ENCODE measurements around the gene LAMA5. TPM values are rescaled to one million over a fixed set of nuclear protein-coding genes. Genes with fewer than 3 reads are reported as not detected.
A peak's percentile ranks its signal among the peaks of the same experiment; 100 is the strongest.

The LAMA5 gene
- total RNA-seq, 4 donors from 2014 or later = 13.0 to 35.8 (median 22.7) TPM

DNA sequence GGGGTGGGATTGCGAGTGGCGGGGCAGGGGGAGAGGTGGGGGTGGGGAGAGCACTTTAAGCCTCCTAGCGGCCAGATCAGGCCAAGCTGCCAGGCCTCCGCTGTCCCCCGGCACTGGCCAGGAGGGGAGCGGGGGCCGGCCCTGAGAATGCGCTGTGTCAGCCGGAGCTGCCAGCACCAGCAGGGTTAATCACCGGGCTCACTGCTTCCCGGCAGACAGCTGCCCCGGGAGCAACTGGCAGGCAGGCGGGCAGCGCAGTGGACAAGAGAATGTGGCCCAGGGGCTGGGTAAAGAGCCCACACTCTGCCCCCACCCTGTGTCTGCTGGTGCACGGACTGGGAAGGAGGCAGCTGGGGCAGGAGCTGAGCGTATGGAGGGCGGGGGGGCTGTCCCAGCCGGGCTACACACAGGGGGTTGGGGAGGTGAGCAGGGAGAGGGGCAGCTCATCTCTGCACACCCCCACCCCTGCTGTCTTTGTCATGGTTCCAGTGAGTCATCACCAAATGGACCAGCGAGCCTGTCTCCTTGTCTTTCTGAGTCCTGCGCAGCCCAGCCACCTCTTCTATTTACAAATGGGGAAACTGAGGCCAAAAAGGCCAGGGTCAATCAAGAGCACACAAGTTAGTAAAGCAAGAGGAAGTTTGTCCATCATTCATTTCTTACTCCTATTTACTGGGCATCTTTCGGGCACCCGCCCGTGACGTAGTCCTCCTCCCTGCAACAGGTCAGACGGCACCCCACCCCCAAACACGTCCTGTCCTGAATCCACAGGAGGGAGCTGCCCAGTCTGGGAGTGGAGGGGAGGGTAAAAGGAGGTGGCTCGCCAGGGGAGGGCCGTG, 2.1 kb upstream of the LAMA5 start:
- Histone ChIP-seq H3K36me3 (no peaks in the 10 kb centered on the region), H3K9me3 (no peaks in the 10 kb centered on the region), H3K27ac (peak overlapping the region in 3 of 4 donors; percentile 63 to 90 (median 89)), H3K27me3 (no peaks in the 10 kb centered on the region), H3K4me1 (peaks cover 46 to 64% of the 10 kb centered on the region in 2 donors), H3K4me3 (peak overlapping the region; percentile 56 to 66 (median 60))
- in situ Hi-C loops (cut with MboI; ENCODE audit: low sequenced_read_pairs in 4 of 4) (no loop called here), intact Hi-C loops (cut with DNase I; ENCODE audit: low total_unique reads) (no loop called here)
- ATAC-seq (no peak), DNase-seq (no peak)
- TF ChIP-seq CTCF (IDR thresholded peaks at IDR 0.05 in 4 of 5, conservative IDR thresholded peaks at IDR 0.05 in 1 of 5) (peak in 3 of 5 experiments; percentile 0 to 61 (median 43)), POLR2A (IDR thresholded peaks at IDR 0.05) (no peak)

- DNase-seq (no peak), ATAC-seq (no peak)
- Histone ChIP-seq H3K36me3 (no peaks in the 10 kb centered on the region), H3K27me3 (no peaks in the 10 kb centered on the region), H3K27ac (peak overlapping the region; percentile 63 to 90 (median 90)), H3K4me1 (peaks cover 51 to 67% of the 10 kb centered on the region in 2 donors), H3K4me3 (peak overlapping the region; percentile 56 to 66 (median 60)), H3K9me3 (no peaks in the 10 kb centered on the region)
- TF ChIP-seq CTCF (IDR thresholded peaks at IDR 0.05 in 4 of 5, conservative IDR thresholded peaks at IDR 0.05 in 1 of 5) = no peak
- no peak for TF ChIP-seq POLR2A (IDR thresholded peaks at IDR 0.05)
- in situ Hi-C loops (cut with MboI; ENCODE audit: low sequenced_read_pairs in 4 of 4) = no loop called here
- intact Hi-C loops (cut with DNase I; ENCODE audit: low total_unique reads) = no loop called here
These were observed 1.4 kb upstream of the LAMA5 start for GRCh38 chr20:62368392-62368975.

GRCh38 chr20:62367633-62368391, 700 bp upstream of the LAMA5 start:
- ATAC-seq (peak in 1 of 2 donors; percentile 12), DNase-seq (peak in 1 of 2 donors; percentile 54)
- peaks cover 51 to 70% of the 10 kb centered on the region in 2 donors for H3K4me1 ChIP-seq
- in situ Hi-C loops (cut with MboI; ENCODE audit: low sequenced_read_pairs in 4 of 4) = no loop called here
- no peaks in the 10 kb centered on the region for H3K9me3 ChIP-seq
- H3K36me3 ChIP-seq = no peaks in the 10 kb centered on the region
- H3K27ac ChIP-seq = peak overlapping the region; percentile 63 to 90 (median 90)
- TF ChIP-seq CTCF (IDR thresholded peaks at IDR 0.05 in 4 of 5, conservative IDR thresholded peaks at IDR 0.05 in 1 of 5) = no peak
- no peak for TF ChIP-seq POLR2A (IDR thresholded peaks at IDR 0.05)
- H3K27me3 ChIP-seq = no peaks in the 10 kb centered on the region
- H3K4me3 ChIP-seq = peak overlapping the region; percentile 56 to 66 (median 60)
- intact Hi-C loops (cut with DNase I; ENCODE audit: low total_unique reads) = loop anchor here (2.0 kb wide), 1 partner anchor 15 kb away; no protein-coding TSS in a partner anchor

GRCh38 chr20:62366370-62367135, 559 bp downstream of the LAMA5 start:
- Histone ChIP-seq H3K4me3 (peak overlapping the region; percentile 56 to 66 (median 60)), H3K4me1 (peaks cover 56 to 72% of the 10 kb centered on the region in 2 donors), H3K9me3 (no peaks in the 10 kb centered on the region), H3K27ac (peak overlapping the region; percentile 87 to 90 (median 90)), H3K27me3 (no peaks in the 10 kb centered on the region), H3K36me3 (no peaks in the 10 kb centered on the region)
- in situ Hi-C loops (cut with MboI; ENCODE audit: low sequenced_read_pairs in 4 of 4) = no loop called here
- TF ChIP-seq POLR2A (IDR thresholded peaks at IDR 0.05) = no peak
- no peak for TF ChIP-seq CTCF (IDR thresholded peaks at IDR 0.05 in 4 of 5, conservative IDR thresholded peaks at IDR 0.05 in 1 of 5)
- intact Hi-C loops (cut with DNase I; ENCODE audit: low total_unique reads) = loop anchor here (2.0 kb wide), 1 partner anchor 14 kb away; no protein-coding TSS in a partner anchor
- DNase-seq = peak in 1 of 2 donors; percentile 16
- peak in 1 of 2 donors; percentile 2 for ATAC-seq

Data from gastrocnemius medialis (tissue), 4 donors.